HL-60 (cell line): ENCODE measurements around the gene EEF1AKMT2.

Experiments
- DNase-seq, 2 experiments: peaks; one replicate each; pipeline ENCODE4 v3.0.0-alpha.2; 2010 to 2020; ENCODE audit warnings: low read depth in 1 of 2, low spot score in 1 of 2
- H3K27ac ChIP-seq: fragments of 250-450 bp; sonication (Bioruptor Pico); replicated peaks from 2 replicates; pipeline ENCODE4 v1.5.1; 2020; ENCODE audit warnings: mild to moderate bottlenecking, moderate library complexity
- H3K27me3 ChIP-seq: fragments of 250-450 bp; sonication (Bioruptor Pico); 2 replicates; pipeline ENCODE4 v1.5.1; 2021; ENCODE audit warnings: mild to moderate bottlenecking, moderate library complexity; ENCODE audit not compliant: insufficient read depth, poor library complexity, severe bottlenecking
- H3K4me3 ChIP-seq: replicated peaks from 2 replicates; pipeline ENCODE4 v1.5.1; 2011; ENCODE audit warnings: mild to moderate bottlenecking, control low read depth, low read length; ENCODE audit not compliant: insufficient read depth
- CTCF ChIP-seq: IDR thresholded peaks from one replicate; pipeline ENCODE4 v1.5.1; 2011; ENCODE audit warnings: low read length, control low read depth, inconsistent platforms; ENCODE audit not compliant: insufficient read depth
- GABPA ChIP-seq: IDR thresholded peaks from 2 replicates; pipeline ENCODE4 v1.6.1; 2012; ENCODE audit warnings: low read depth
- POLR2AphosphoS5 ChIP-seq: IDR thresholded peaks from 2 replicates; pipeline ENCODE4 v1.6.1; 2012; ENCODE audit warnings: low read depth
- REST ChIP-seq: IDR thresholded peaks from 2 replicates; pipeline ENCODE4 v1.6.1; 2012; ENCODE audit warnings: low read depth; ENCODE audit not compliant: insufficient replicate concordance
- SPI1 ChIP-seq: IDR thresholded peaks from 2 replicates; pipeline ENCODE4 v1.6.1; 2012; ENCODE audit warnings: low read depth, mild to moderate bottlenecking, borderline replicate concordance

Gene EEF1AKMT2

GRCh38 chr10:124820121-124820520 lies 28.4 kb upstream of the EEF1AKMT2 start:
- TF ChIP-seq GABPA, result no peak
- TF ChIP-seq POLR2AphosphoS5, result no peak
- Histone ChIP-seq H3K27ac (no peak overlapping the region), H3K4me3 (no peak overlapping the region), H3K27me3 (no peaks in the 10 kb centered on the region)
- DNase-seq, result no peak

- H3K27me3 ChIP-seq, result no peaks in the 10 kb centered on the region
- peak overlapping the region; percentile 89 for H3K27ac ChIP-seq
- peak overlapping the region; percentile 100 for H3K4me3 ChIP-seq
- TF ChIP-seq REST (no peak), CTCF (no peak), SPI1 (peak; percentile 96), GABPA (no peak), POLR2AphosphoS5 (no peak; the same call in 1 of the 2 replicates)
- DNase-seq, result peak; percentile 14 to 69
Measured at GRCh38 chr10:124802313-124802675, 10.6 kb upstream of the EEF1AKMT2 start.

GRCh38 chr10:124799211-124799610 lies 7.5 kb upstream of the EEF1AKMT2 start:
- no peak for DNase-seq
- no peak for TF ChIP-seq GABPA
- TF ChIP-seq SPI1, result no peak
- no peak for TF ChIP-seq POLR2AphosphoS5
- TF ChIP-seq REST, result no peak
- no peak for TF ChIP-seq CTCF
- no peak overlapping the region for H3K27ac ChIP-seq
- H3K27me3 ChIP-seq, result no peaks in the 10 kb centered on the region
- no peak overlapping the region for H3K4me3 ChIP-seq

GRCh38 chr10:124798781-124799180 lies 7.1 kb upstream of the EEF1AKMT2 start:
- DNase-seq, result no peak
- TF ChIP-seq POLR2AphosphoS5, result no peak
- TF ChIP-seq SPI1, result no peak
- TF ChIP-seq CTCF, result no peak
- no peak for TF ChIP-seq GABPA
- TF ChIP-seq REST, result no peak
- H3K4me3 ChIP-seq, result no peak overlapping the region
- H3K27ac ChIP-seq, result no peak overlapping the region
- no peaks in the 10 kb centered on the region for H3K27me3 ChIP-seq
